Fibroblast of pulmonary artery (primary cell): ENCODE results near the gene CFAP54.

Experiments
- DNase-seq: peaks from one replicate; pipeline ENCODE4 v3.0.0-alpha.2; 2010; ENCODE audit warnings: low read depth
- H3K4me3 ChIP-seq: replicated peaks from 2 replicates; pipeline ENCODE4 v1.5.1; 2011; ENCODE audit warnings: low read depth, mild to moderate bottlenecking, control low read depth, low read length, moderate library complexity
- CTCF ChIP-seq: IDR thresholded peaks from 2 replicates; pipeline ENCODE4 v1.5.1; 2011; ENCODE audit warnings: mild to moderate bottlenecking, control low read depth, low read length, inconsistent platforms; ENCODE audit errors: missing control alignments

CFAP54 gene

GRCh38 chr12:96495155-96495554, 5.8 kb downstream of the CFAP54 start:
- no peak overlapping the region for H3K4me3 ChIP-seq
- TF ChIP-seq CTCF, result no peak
- DNase-seq, result no peak

GRCh38 chr12:96495841-96496545, 6.6 kb downstream of the CFAP54 start:
- TF ChIP-seq CTCF, result no peak
- no peak for DNase-seq
- no peak overlapping the region for H3K4me3 ChIP-seq

GRCh38 chr12:96496944-96497343, 7.6 kb downstream of the CFAP54 start:
- no peak for DNase-seq
- no peak for TF ChIP-seq CTCF
- no peak overlapping the region for H3K4me3 ChIP-seq

- no peak overlapping the region for H3K4me3 ChIP-seq
- no peak for TF ChIP-seq CTCF
- peak; percentile 38 for DNase-seq
Observed at GRCh38 chr12:96497855-96498254, 8.5 kb downstream of the CFAP54 start.

- no peak overlapping the region for H3K4me3 ChIP-seq
- peak; percentile 61 for DNase-seq
- peak; percentile 25 for TF ChIP-seq CTCF
Observed at GRCh38 chr12:96500693-96501092, 11.3 kb downstream of the CFAP54 start.

- DNase-seq, result peak; percentile 95
- TF ChIP-seq CTCF, result no peak
- no peak overlapping the region for H3K4me3 ChIP-seq
Observed at GRCh38 chr12:96501133-96501761, 11.9 kb downstream of the CFAP54 start.

GRCh38 chr12:96501908-96502307, 12.5 kb downstream of the CFAP54 start:
- TF ChIP-seq CTCF, result no peak
- H3K4me3 ChIP-seq, result no peak overlapping the region
- DNase-seq, result no peak
